ENCODE data around the gene SLC49A3.

DNA sequence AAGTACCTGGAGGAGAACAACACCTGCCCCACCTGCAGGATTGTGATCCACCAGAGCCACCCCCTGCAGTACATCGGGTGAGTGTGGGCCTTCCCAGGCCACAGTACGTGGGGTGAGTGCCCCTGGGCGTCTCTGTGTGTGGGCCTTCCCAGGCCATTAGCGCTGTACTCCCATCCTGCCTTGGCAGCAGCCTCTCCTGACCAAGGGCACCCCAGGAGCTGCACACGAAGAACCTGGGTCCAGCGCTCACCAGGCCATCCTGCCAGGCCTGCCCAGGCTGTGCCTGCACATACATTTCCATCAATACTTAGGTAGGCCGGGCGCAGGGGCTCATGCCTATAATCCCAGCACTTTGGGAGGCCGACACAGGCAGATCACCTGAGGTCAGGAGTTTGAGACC lies 46.0 kb upstream of the SLC49A3 start:
- TF ChIP-seq POLR2AphosphoS5 (IDR thresholded peaks at IDR 0.05; ENCODE audit: low read depth, low read length) (no peak), TAF1 (IDR thresholded peaks at IDR 0.05; ENCODE audit: borderline replicate concordance, insufficient read depth, low read length) (no peak)

Measured in PFSK-1 (cell line).